SK-N-MC (cell line): ENCODE data around the gene KANSL1.

ENCODE experiments used
- DNase-seq: peaks from one replicate; pipeline ENCODE4 v3.0.0-alpha.2; 2011; ENCODE audit warnings: low read depth, low spot score
- H3K27ac ChIP-seq: fragments of 200-600 bp; sonication (generic); 2 replicates; pipeline ENCODE4 v1.5.1; 2016; ENCODE audit warnings: mixed run types
- H3K36me3 ChIP-seq: fragments of 200-600 bp; sonication (generic); 2 replicates; pipeline ENCODE4 v1.6.1; 2017; ENCODE audit warnings: antibody characterized with exemption, low read length, mixed read lengths; ENCODE audit not compliant: insufficient read depth
- H3K4me3 ChIP-seq: fragments of 200-600 bp; sonication (generic); 2 replicates; pipeline ENCODE4 v1.5.1; 2016
- H3K9ac ChIP-seq: fragments of 200-600 bp; sonication (generic); 2 replicates; pipeline ENCODE4 v1.8.0; 2017; ENCODE audit warnings: mixed run types, mixed read lengths; ENCODE audit not compliant: insufficient read length
- H3K9me3 ChIP-seq: fragments of 200-600 bp; sonication (generic); 2 replicates; pipeline ENCODE4 v1.6.1; 2017; ENCODE audit warnings: low read depth, mild to moderate bottlenecking, antibody characterized with exemption, low read length, moderate library complexity, mixed read lengths
- EZH2 ChIP-seq: fragments of 200-600 bp; sonication (generic); IDR thresholded peaks from one replicate; pipeline ENCODE4 v1.6.1; 2017; ENCODE audit warnings: antibody characterized with exemption
- FOXP2 ChIP-seq: optimal IDR thresholded peaks from 2 replicates; pipeline ENCODE3; 2011; ENCODE audit warnings: mild to moderate bottlenecking, moderate library complexity; ENCODE audit not compliant: insufficient read depth; ENCODE audit errors: extremely low read length, control extremely low read depth
- POLR2AphosphoS5 ChIP-seq: IDR thresholded peaks from 2 replicates; pipeline ENCODE4 v1.6.1; 2012; ENCODE audit warnings: mild to moderate bottlenecking, low read depth, low read length, borderline replicate concordance

KANSL1 gene

DNA sequence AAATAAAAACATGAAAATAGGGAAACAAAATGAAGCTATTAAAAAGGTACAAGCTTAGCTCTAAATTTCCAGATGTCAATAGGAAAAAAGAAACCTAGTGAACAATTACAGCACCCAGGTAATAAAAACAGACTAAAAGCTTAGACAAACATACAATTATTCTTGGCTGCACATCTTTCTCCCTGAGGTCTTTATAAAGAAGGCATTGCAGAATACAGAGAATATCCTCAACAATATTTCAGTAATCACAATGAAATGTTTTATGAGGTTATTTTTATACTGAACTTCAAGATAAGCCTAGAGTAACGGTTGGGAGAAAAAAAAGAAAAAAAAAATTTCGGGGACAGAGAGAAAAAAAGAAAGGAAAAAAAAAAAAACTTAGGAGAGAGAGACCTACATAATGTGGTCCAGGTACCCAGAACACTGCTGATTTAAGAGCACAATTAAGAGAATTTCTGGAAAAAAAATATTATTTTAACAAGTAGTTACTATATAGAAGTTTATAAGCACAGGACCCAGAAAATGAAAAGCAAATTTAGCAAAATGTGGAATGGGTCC is 26.5 kb downstream of the KANSL1 start:
- Histone ChIP-seq H3K4me3 (no peak overlapping the region), H3K36me3 (peaks cover 65% of the 10 kb centered on the region), H3K27ac (peak overlapping the region; percentile 51), H3K9me3 (no peaks in the 10 kb centered on the region), H3K9ac (peak overlapping the region; percentile 11)
- DNase-seq = no peak
- TF ChIP-seq POLR2AphosphoS5 = no peak
- TF ChIP-seq EZH2 = no peak
- TF ChIP-seq FOXP2 = no peak

DNA sequence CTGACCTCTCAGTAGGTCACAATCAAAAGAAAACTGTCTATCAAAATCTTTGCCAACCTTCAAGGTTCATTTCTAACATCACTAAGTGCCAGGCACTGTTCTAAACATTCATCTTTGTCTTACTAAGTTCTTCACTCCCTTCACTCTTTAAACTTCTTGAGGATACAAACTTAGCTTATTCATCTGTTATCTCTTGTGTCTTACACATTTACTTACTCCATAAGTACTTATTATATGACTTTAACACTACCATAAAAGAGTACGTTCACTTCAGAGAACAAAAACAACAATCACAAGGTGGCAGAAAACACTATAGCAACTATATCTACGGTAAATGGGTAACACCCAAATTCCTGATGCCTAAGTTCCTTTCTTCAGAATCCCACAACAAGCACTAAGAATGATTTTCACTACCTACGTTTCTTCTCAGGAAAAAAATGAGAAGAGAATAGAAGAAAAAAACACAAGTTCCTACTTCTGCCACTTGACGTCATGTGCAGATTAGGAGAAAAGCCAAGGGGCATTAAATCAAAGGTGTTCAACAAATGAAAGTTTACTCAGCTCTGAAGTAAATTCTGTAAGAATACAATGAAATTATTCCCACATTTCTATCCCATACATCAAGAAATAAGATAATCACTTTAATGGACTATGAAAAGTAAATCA is 29.2 kb downstream of the KANSL1 start:
- Histone ChIP-seq H3K27ac (no peak overlapping the region), H3K9ac (no peak overlapping the region), H3K9me3 (no peaks in the 10 kb centered on the region), H3K36me3 (peaks cover 38% of the 10 kb centered on the region), H3K4me3 (no peak overlapping the region)
- TF ChIP-seq POLR2AphosphoS5 = no peak
- no peak for DNase-seq

DNA sequence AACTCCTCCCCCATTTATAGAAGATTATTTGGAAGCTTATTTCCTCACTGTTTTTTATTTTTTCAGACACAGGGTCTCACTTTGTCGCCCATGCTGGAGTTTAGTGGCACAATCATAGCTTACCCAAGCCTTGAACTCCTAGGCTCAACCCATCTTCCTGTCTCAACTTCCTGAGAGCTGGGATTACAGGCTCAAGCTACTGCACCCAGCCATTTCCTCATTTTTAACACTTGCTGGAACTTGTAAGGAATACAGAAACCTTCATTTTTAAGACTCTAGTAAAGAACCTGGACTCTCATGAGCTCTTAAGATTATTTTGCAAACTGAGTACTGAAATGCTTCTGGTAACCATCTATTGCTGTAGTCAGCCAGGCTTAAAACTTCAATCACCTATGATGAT is 29.9 kb downstream of the KANSL1 start:
- Histone ChIP-seq H3K9me3 (no peaks in the 10 kb centered on the region), H3K27ac (no peak overlapping the region), H3K36me3 (peaks cover 31% of the 10 kb centered on the region), H3K9ac (no peak overlapping the region), H3K4me3 (no peak overlapping the region)
- TF ChIP-seq POLR2AphosphoS5 = no peak
- TF ChIP-seq FOXP2 = no peak
- no peak for TF ChIP-seq EZH2
- no peak for DNase-seq

DNA sequence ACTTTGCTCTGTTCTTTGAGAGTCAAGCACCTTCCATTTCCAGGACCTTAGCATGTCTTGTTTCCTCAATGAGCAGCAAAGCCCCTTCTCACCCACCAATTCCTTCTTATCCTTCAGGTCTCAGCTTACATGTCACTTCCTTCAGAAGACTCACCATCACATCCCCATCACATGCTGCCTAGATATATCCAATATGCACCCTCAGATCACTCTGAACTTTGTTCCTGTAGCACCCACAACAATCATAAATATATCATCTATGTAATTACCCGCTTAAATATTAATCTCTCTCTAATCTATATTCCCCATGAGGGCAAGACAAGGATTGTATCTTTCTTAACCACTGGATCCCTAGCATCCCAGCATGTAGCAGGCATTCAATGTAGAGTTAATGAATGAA is 30.4 kb downstream of the KANSL1 start:
- H3K4me3 ChIP-seq = no peak overlapping the region
- TF ChIP-seq FOXP2 (no peak), EZH2 (no peak), POLR2AphosphoS5 (no peak)
- no peak for DNase-seq
- H3K9ac ChIP-seq = no peak overlapping the region
- no peak overlapping the region for H3K27ac ChIP-seq
- peaks cover 31% of the 10 kb centered on the region for H3K36me3 ChIP-seq
- no peaks in the 10 kb centered on the region for H3K9me3 ChIP-seq

DNA sequence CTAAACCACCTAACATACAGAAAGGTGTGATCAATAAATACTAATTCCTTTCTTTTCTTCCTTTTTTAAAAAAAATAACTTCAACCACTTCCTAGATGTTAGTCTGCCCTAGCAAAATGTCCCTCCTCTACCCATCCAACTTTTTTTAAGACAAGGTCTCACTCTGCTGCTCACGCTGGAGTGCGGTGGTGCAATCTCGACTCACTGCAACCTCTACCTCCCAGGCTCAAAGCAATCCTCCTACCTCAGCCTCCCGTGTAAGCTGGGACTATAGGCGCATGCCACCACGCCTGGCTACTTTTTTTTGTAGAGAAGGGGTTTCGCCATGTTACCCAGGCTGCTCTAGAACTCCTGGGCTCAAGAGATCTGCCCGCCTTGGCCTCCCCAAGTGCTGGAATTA is 33.1 kb downstream of the KANSL1 start:
- Histone ChIP-seq H3K9me3 (no peaks in the 10 kb centered on the region), H3K36me3 (peaks cover 20% of the 10 kb centered on the region), H3K9ac (no peak overlapping the region), H3K27ac (no peak overlapping the region), H3K4me3 (no peak overlapping the region)
- DNase-seq = no peak
- TF ChIP-seq POLR2AphosphoS5 = no peak
- no peak for TF ChIP-seq EZH2
- TF ChIP-seq FOXP2 = no peak

DNA sequence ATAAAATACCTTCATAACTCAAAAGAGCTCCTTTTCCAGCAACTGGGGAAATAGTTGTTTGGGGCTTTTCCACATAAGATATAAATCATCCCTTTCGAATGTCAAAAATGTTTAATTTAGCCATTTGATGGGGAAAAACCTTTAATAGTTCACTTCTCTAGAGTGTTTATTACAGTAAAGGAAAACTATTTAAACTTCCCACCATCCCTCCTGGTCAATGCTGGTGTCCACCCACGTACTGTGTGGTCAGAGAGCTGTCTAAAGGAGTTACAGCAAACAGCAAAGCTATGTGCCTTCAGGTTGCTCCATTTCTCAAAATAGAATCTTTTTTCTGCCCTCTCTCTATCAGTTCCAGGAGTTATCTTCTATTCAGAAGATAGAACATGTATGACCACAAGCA is 33.5 kb downstream of the KANSL1 start:
- Histone ChIP-seq H3K4me3 (no peak overlapping the region), H3K36me3 (peaks cover 18% of the 10 kb centered on the region), H3K27ac (0 out of 2 replicates have a peak overlapping the region, but pooled peaks have one; percentile 68), H3K9me3 (no peaks in the 10 kb centered on the region), H3K9ac (no peak overlapping the region)
- TF ChIP-seq POLR2AphosphoS5 = no peak
- no peak for TF ChIP-seq FOXP2
- TF ChIP-seq EZH2 = no peak
- DNase-seq = no peak

DNA sequence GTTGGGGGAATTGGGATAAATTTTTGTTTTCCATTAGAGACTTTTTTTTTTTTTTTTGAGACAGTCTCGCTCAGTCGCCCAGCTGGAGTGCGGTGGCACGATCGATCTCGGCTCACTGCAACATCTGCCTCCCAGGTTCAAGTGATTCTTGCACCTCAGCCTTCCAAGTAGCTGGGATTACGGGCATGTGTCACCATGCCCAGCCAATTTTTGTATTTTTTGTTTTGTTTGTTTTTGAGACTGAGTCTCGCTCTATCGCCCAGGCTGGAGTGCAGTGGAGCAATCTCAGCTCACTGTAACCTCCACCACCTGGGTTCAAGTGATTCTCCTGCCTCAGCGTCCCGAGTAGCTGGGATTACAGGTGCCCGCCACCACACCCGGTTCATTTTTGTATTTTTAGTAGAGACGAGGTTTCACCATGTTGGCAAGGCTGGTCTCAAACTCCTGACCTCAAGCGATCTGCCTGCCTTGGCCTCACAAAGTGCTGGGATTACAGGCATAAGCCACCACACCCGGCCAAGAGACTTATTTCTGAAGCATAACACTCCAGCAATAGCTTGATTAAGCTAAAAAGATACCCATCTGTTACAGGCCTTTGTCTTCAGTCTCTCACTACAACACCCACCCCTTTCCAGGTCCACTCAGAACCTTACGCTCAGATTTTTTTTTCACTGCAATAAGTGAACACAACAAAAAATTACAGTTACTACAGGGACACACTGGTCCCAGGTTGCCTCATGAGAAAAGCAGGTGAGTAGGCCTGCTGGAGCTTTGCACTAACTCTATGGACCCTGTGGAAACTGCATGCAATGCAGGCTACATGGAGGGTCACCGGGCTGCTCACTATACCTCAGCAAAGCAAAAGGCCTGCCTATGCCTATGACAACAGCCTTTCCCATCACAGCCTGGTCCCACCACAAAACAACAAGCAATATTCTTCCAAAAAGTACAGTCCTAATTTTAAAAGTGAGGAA is 34.6 kb downstream of the KANSL1 start:
- Histone ChIP-seq H3K9ac (no peak overlapping the region), H3K36me3 (peaks cover 10% of the 10 kb centered on the region), H3K27ac (peak overlapping the region; percentile 68), H3K9me3 (no peaks in the 10 kb centered on the region), H3K4me3 (peak overlapping the region; percentile 29)
- TF ChIP-seq POLR2AphosphoS5 (no peak), FOXP2 (no peak), EZH2 (no peak)
- DNase-seq = no peak

DNA sequence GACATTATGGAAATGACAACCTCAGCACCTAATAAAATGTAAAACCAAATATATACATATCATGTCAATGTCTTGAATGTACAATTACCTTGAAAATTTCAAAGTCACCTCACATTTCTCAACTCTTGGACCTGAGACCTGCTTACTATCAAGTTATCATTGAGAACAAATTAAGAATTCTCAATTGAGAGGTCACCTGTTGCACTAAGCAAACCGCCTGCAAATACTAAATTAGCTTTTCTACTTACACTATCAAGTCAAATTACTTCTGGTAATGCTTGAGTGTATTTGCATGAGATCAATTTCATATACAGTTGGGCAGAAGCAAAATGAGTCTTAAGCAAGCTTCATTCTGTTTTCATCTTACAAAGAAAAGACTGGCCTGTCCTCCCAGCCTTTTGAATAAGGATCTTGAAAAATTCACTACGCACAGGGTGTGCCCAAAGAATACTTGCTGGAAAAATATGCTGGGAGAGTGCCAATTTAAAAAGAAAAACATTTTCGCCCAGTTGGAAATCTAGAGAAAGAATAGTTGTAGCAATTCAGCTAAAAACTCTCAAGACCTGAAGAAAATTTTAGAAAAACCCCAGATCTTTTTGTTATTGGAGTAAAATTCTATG is 35.7 kb downstream of the KANSL1 start:
- Histone ChIP-seq H3K27ac (peak overlapping the region; percentile 68), H3K9ac (peak overlapping the region; percentile 10), H3K36me3 (no peaks in the 10 kb centered on the region), H3K9me3 (no peaks in the 10 kb centered on the region), H3K4me3 (peak overlapping the region; percentile 29)
- DNase-seq = no peak
- no peak for TF ChIP-seq FOXP2
- TF ChIP-seq POLR2AphosphoS5 = no peak
